ENCODE measurements around the gene BMP6.

DNA sequence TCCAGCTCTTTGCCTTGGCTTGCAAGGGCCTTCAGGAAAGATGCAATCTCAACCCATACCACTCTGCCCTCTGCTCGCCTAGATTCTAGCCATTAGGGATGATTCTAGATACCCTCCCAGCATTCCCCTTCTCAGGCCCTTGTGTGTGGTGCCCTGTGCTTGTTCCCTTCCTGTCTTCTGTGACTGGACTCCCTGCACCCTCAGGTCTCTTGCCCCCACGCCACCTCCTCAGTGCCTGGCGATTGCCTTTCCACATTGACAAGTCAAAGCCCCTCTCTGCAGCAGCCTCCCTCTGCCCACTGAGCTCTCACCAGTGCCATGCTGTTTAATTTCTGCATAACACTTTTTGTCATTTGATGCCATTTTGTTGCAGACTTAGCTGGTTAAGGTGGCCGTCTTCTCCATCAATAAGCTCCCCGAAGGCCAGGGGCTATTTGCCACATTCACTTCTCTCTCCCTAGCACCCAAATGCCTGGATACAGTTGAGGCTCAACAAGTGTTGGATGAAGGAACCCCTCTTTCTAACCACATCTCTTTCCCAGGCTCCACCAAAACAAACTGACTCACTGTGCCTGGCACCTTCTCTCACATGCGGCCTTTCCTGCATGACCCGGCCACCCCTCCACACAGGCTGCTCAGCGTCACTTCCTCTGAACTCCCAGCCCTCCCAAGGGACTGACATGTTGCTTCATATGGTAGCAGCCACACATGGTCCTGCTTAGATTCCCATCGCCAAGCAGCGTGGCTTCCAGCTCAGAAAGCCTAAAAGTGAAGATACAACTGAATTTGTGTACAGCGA, 189.3 kb downstream of the BMP6 start:
- TF ChIP-seq, protein P1, sequence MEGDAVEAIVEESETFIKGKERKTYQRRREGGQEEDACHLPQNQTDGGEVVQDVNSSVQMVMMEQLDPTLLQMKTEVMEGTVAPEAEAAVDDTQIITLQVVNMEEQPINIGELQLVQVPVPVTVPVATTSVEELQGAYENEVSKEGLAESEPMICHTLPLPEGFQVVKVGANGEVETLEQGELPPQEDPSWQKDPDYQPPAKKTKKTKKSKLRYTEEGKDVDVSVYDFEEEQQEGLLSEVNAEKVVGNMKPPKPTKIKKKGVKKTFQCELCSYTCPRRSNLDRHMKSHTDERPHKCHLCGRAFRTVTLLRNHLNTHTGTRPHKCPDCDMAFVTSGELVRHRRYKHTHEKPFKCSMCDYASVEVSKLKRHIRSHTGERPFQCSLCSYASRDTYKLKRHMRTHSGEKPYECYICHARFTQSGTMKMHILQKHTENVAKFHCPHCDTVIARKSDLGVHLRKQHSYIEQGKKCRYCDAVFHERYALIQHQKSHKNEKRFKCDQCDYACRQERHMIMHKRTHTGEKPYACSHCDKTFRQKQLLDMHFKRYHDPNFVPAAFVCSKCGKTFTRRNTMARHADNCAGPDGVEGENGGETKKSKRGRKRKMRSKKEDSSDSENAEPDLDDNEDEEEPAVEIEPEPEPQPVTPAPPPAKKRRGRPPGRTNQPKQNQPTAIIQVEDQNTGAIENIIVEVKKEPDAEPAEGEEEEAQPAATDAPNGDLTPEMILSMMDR (IDR thresholded peaks at IDR 0.05; ENCODE audit: low read depth, low read length): no peak
- no peak for TF ChIP-seq EZH2phosphoT487 (IDR thresholded peaks at IDR 0.05; ENCODE audit: low read depth)

Data from OCI-LY3 (cell line).